ENCODE measurements around the gene JMJD4.
A peak's percentile ranks its signal among the peaks of the same experiment; 100 is the strongest.

JMJD4 gene

GRCh38 chr1:227734856-227735538 is at the start of gene JMJD4, which contains the start of gene SNAP47:
Gene JMJD4, minus strand, starts transcription at chr1:227735302. Its CDS starts 29 bp downstream, at chr1:227735273.
Gene SNAP47, plus strand, starts transcription at chr1:227735435. Its CDS starts 12,302 bp downstream, at chr1:227747737.
- no peaks in the 10 kb centered on the region for H3K9me3 ChIP-seq (replicated peaks in 1 of 11)
- TF ChIP-seq Cebpa-rat (IDR thresholded peaks at IDR 0.05) = no peak
- H3K27ac ChIP-seq = peak within 1 kb of the TSS; percentile 68 to 90 (median 87)
- H3K4me2 ChIP-seq = peak within 1 kb of the TSS; percentile 96 to 99 (median 99)
- no peaks in the 10 kb centered on the region for H3K27me3 ChIP-seq
- H3K4me1 ChIP-seq = peaks cover 28 to 62% (median 47%) of the 10 kb centered on the region in 10 experiments
- H3K4me3 ChIP-seq = peak within 1 kb of the TSS; percentile 83 to 98 (median 90)
- H3K36me3 ChIP-seq = peaks cover 31 to 52% (median 36%) of the 10 kb centered on the region in 11 experiments
- H4K20me1 ChIP-seq = peaks cover 6 to 93% (median 68%) of the 10 kb centered on the region in 11 experiments; a peak in 21 of 22 replicates
- H3K9ac ChIP-seq = peak within 1 kb of the TSS; percentile 86 to 96 (median 91)

GRCh38 chr1:227782226-227782625 is 47.1 kb upstream of the JMJD4 start:
- H3K4me2 ChIP-seq = no peak overlapping the region
- H3K4me3 ChIP-seq = no peak overlapping the region
- peaks cover 16 to 47% (median 30%) of the 10 kb centered on the region in 11 experiments; a peak in 19 of 22 replicates for H3K36me3 ChIP-seq
- no peak for TF ChIP-seq Cebpa-rat (IDR thresholded peaks at IDR 0.05)
- H3K4me1 ChIP-seq = peaks cover 3 to 6% (median 5%) of the 10 kb centered on the region in 10 experiments; a peak in 19 of 20 replicates
- no peaks in the 10 kb centered on the region for H3K9me3 ChIP-seq (replicated peaks in 1 of 11)
- peaks cover 11 to 17% (median 15%) of the 10 kb centered on the region in 11 experiments for H3K27me3 ChIP-seq
- no peak overlapping the region for H3K9ac ChIP-seq
- no peak overlapping the region for H3K27ac ChIP-seq
- peaks cover 0 to 56% (median 11%) of the 10 kb centered on the region in 11 experiments; a peak in 15 of 22 replicates for H4K20me1 ChIP-seq

GRCh38 chr1:227781314-227781930 is 46.3 kb upstream of the JMJD4 start:
- Histone ChIP-seq H3K9me3 (replicated peaks in 1 of 11) (no peaks in the 10 kb centered on the region), H3K4me2 (no peak overlapping the region), H3K9ac (no peak overlapping the region), H3K27ac (no peak overlapping the region), H3K4me1 (no peaks in the 10 kb centered on the region), H3K36me3 (peaks cover 18 to 51% (median 34%) of the 10 kb centered on the region in 11 experiments; a peak in 21 of 22 replicates), H3K4me3 (no peak overlapping the region), H4K20me1 (peaks cover 0 to 48% (median 7%) of the 10 kb centered on the region in 11 experiments; a peak in 14 of 22 replicates), H3K27me3 (peaks cover 3 to 9% (median 7%) of the 10 kb centered on the region in 11 experiments)
- no peak for TF ChIP-seq Cebpa-rat (IDR thresholded peaks at IDR 0.05)

- Histone ChIP-seq H3K4me3 (no peak overlapping the region), H4K20me1 (peaks cover 0 to 48% (median 7%) of the 10 kb centered on the region in 11 experiments; a peak in 11 of 22 replicates), H3K27ac (no peak overlapping the region), H3K36me3 (peaks cover 28 to 62% (median 42%) of the 10 kb centered on the region in 11 experiments; a peak in 21 of 22 replicates), H3K4me1 (no peaks in the 10 kb centered on the region), H3K27me3 (no peaks in the 10 kb centered on the region), H3K9ac (no peak overlapping the region), H3K9me3 (replicated peaks in 1 of 11) (no peaks in the 10 kb centered on the region), H3K4me2 (no peak overlapping the region)
- no peak for TF ChIP-seq Cebpa-rat (IDR thresholded peaks at IDR 0.05)
Observed at GRCh38 chr1:227780101-227781044, 45.3 kb upstream of the JMJD4 start.

GRCh38 chr1:227779685-227780084 is 44.6 kb upstream of the JMJD4 start:
- Histone ChIP-seq H3K27ac (no peak overlapping the region), H3K4me1 (no peaks in the 10 kb centered on the region), H3K4me3 (no peak overlapping the region), H3K9me3 (replicated peaks in 1 of 11) (no peaks in the 10 kb centered on the region), H3K4me2 (no peak overlapping the region), H3K9ac (no peak overlapping the region), H3K27me3 (no peaks in the 10 kb centered on the region), H3K36me3 (peaks cover 28 to 68% (median 49%) of the 10 kb centered on the region in 11 experiments; a peak in 21 of 22 replicates), H4K20me1 (peaks cover 0 to 55% (median 11%) of the 10 kb centered on the region in 11 experiments; a peak in 10 of 22 replicates)
- TF ChIP-seq Cebpa-rat (IDR thresholded peaks at IDR 0.05) = no peak

- TF ChIP-seq Cebpa-rat (IDR thresholded peaks at IDR 0.05) = no peak
Observed at GRCh38 chr1:227779021-227779441, 43.9 kb upstream of the JMJD4 start.

GRCh38 chr1:227778401-227778947 is 43.4 kb upstream of the JMJD4 start:
- Histone ChIP-seq H3K36me3 (peaks cover 35 to 81% (median 53%) of the 10 kb centered on the region in 11 experiments; a peak in 21 of 22 replicates), H3K4me2 (no peak overlapping the region), H3K9me3 (replicated peaks in 1 of 11) (no peaks in the 10 kb centered on the region), H3K27me3 (no peaks in the 10 kb centered on the region), H3K4me1 (peaks cover 0 to 9% (median 0%) of the 10 kb centered on the region in 10 experiments; a peak in 5 of 20 replicates), H4K20me1 (peaks cover 0 to 67% (median 20%) of the 10 kb centered on the region in 11 experiments; a peak in 11 of 22 replicates), H3K4me3 (no peak overlapping the region), H3K9ac (no peak overlapping the region), H3K27ac (no peak overlapping the region)
- no peak for TF ChIP-seq Cebpa-rat (IDR thresholded peaks at IDR 0.05)

More at GRCh38 chr1:227779021-227779441, 43.9 kb upstream of the JMJD4 start:
- Histone ChIP-seq H3K27ac (no peak overlapping the region), H3K4me1 (peaks cover 0 to 4% (median 0%) of the 10 kb centered on the region in 10 experiments; a peak in 3 of 20 replicates), H3K36me3 (peaks cover 32 to 75% (median 53%) of the 10 kb centered on the region in 11 experiments; a peak in 21 of 22 replicates), H4K20me1 (peaks cover 0 to 61% (median 17%) of the 10 kb centered on the region in 11 experiments; a peak in 11 of 22 replicates), H3K9me3 (replicated peaks in 1 of 11) (no peaks in the 10 kb centered on the region), H3K4me2 (no peak overlapping the region), H3K9ac (no peak overlapping the region), H3K27me3 (no peaks in the 10 kb centered on the region), H3K4me3 (no peak overlapping the region)

GRCh38 chr1:227777646-227778045 is 42.5 kb upstream of the JMJD4 start:
- TF ChIP-seq Cebpa-rat (IDR thresholded peaks at IDR 0.05) = no peak
- Histone ChIP-seq H3K9ac (no peak overlapping the region), H3K36me3 (peaks cover 38 to 87% (median 53%) of the 10 kb centered on the region in 11 experiments; a peak in 21 of 22 replicates), H3K4me3 (no peak overlapping the region), H3K27me3 (no peaks in the 10 kb centered on the region), H3K27ac (no peak overlapping the region), H4K20me1 (peaks cover 0 to 67% (median 23%) of the 10 kb centered on the region in 11 experiments; a peak in 11 of 22 replicates), H3K4me2 (no peak overlapping the region), H3K9me3 (replicated peaks in 1 of 11) (no peaks in the 10 kb centered on the region), H3K4me1 (peaks cover 0 to 9% (median 0%) of the 10 kb centered on the region in 10 experiments; a peak in 5 of 20 replicates)

Measured in BLaER1 treated with 17β-estradiol and CSF1 and Interleukin-3, amounts not matched to agents 10 nM and 100 nM (cell line).